ENCODE results near the gene PDE4A.

DNA sequence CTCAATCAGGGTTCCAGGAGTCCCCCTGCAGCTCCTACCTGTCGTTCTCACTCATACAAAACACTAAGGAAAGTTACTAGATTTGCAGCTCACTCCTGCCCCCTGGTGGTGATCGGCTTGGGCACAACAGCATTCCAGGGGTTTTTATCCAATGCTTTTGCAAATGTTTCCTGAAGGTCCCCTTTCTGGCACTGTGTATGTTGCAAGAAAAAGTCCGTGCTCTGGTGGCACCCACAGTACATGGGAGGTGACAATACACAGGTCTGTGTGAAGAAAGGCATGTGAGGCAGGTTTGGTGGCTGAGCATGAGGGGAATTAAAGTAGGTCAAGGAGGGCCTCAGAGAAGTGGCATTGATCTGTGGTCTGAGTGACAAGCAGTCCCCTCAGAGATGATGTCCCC lies 31.4 kb upstream of the PDE4A start:
- TF ChIP-seq EZH2 (IDR thresholded peaks at IDR 0.05): no peak
- no peak for TF ChIP-seq FOXP2 (optimal IDR thresholded peaks at IDR 0.05; ENCODE audit: control extremely low read depth, extremely low read length, insufficient read depth)

All from SK-N-MC (cell line).